Neuron (in vitro differentiated cells): ENCODE data around the gene LRIG1.
"Not testable (repeated sequence)": the region's sequence is repeated elsewhere in the genome, so short reads cannot be mapped to it uniquely, and the experiment has no call there.

Experiments
- H2AFZ ChIP-seq: one replicate; pipeline ENCODE4 v1.6.1; 2013; ENCODE audit warnings: low read depth, mild to moderate bottlenecking, inconsistent platforms, low read length, moderate library complexity
- H3K27me3 ChIP-seq: one replicate; pipeline ENCODE4 v1.6.1; 2013; ENCODE audit warnings: low read length; ENCODE audit not compliant: insufficient read depth
- H3K36me3 ChIP-seq: one replicate; pipeline ENCODE4 v1.6.1; 2013; ENCODE audit warnings: low read length; ENCODE audit not compliant: insufficient read depth
- H3K4me1 ChIP-seq: one replicate; pipeline ENCODE4 v1.6.1; 2013; ENCODE audit warnings: low read length; ENCODE audit not compliant: insufficient read depth
- H3K4me3 ChIP-seq: 2 replicates; pipeline ENCODE4 v1.5.1; 2013; ENCODE audit warnings: mild to moderate bottlenecking, low read length, moderate library complexity
- H3K9me3 ChIP-seq: one replicate; pipeline ENCODE4 v1.6.1; 2013; ENCODE audit warnings: low read length

LRIG1 gene

DNA sequence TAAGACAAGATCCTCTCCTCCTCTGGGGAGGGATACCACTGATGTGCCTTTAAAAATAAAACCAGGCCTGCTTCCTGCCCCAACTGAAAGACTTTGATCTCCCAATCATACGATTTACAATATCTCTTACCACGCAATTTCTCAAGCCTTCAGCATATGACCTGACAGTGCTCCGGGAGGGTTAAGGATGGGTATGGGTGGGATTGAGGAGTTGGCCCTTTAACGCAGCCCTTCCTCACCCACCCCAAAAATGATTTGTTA is 67.4 kb downstream of the LRIG1 start:
- no peak overlapping the region for H2AFZ ChIP-seq
- H3K4me3 ChIP-seq, result no peak overlapping the region
- peaks cover 47% of the 10 kb centered on the region for H3K36me3 ChIP-seq
- H3K9me3 ChIP-seq, result peaks cover 9% of the 10 kb centered on the region
- H3K4me1 ChIP-seq, result peaks cover 3% of the 10 kb centered on the region
- no peaks in the 10 kb centered on the region for H3K27me3 ChIP-seq

DNA sequence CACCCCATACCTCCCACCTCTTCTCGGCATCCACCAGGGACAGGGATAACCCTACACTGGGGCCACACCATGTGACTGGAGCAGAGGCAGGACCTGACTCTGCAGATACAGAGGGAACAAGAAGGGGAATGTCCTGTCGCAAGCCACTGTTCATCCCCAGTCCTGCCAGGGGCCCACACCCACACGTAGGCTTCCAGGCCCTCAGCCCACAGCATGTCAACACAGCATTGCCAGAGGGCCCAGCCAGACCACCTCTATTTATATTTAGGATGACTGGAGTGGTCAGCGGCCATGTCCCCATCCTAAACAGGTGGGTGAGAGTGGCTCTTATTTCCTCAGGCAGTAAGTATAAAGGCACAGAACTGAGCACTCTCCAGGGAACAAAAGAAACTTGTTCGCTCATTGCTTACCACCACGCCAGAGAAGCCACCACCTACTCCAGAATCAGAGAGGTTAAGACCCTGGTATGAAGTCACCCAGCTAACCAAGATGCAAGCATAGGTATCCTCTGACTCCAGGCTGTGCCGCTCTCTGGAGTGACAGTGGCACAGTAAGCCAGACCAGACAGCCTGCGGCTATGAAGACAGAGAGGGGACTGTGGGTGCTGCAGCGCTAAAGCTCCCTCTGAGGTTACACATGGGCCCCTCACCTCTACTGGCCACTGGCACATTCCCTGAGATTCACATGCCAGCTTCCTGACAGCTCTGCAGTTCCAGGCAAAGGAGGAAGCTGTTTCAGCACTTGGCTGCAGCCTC is 67.9 kb downstream of the LRIG1 start:
- H3K36me3 ChIP-seq, result peaks cover 44% of the 10 kb centered on the region
- H2AFZ ChIP-seq, result no peak overlapping the region
- H3K4me3 ChIP-seq, result no peak overlapping the region
- H3K9me3 ChIP-seq, result peaks cover 9% of the 10 kb centered on the region
- no peaks in the 10 kb centered on the region for H3K27me3 ChIP-seq
- H3K4me1 ChIP-seq, result peaks cover 3% of the 10 kb centered on the region

DNA sequence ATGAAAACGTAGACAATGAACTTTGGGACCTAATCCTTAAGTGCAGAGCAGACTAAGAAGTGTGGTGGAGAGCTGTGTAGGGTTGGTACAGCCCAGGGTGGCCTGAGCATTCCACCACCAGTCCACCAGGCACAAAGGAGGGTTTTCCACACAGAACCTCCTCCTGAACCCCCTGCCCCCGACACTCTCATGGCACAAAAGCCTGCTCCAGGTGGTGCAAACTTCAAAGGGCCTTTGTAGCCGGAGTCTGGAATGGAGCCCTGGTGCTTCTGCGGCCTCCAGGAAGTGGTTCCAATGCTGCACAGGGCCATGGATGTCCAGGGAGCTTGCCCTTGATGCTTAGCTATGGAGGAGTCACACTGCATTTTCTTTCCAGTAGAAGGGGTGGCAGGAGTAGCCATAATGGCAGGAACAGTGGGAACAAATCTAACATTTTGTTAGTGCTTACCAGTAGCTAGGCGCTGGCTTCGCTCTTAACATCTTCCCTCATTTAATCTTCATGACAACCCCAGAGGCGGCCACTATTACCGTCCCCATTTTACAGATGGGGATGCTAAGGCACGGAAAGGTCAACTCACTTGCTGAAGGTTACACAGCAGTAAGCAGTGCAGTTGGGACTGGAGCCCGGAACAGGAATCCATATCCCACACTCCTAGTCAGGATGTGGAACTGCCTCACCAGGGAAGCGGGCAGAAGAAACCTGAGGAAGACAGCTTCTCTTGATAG is 68.6 kb downstream of the LRIG1 start:
- Histone ChIP-seq H3K27me3 (no peaks in the 10 kb centered on the region), H3K4me1 (peaks cover 3% of the 10 kb centered on the region), H3K36me3 (peaks cover 39% of the 10 kb centered on the region), H2AFZ (no peak overlapping the region), H3K9me3 (peaks cover 9% of the 10 kb centered on the region), H3K4me3 (no peak overlapping the region)

DNA sequence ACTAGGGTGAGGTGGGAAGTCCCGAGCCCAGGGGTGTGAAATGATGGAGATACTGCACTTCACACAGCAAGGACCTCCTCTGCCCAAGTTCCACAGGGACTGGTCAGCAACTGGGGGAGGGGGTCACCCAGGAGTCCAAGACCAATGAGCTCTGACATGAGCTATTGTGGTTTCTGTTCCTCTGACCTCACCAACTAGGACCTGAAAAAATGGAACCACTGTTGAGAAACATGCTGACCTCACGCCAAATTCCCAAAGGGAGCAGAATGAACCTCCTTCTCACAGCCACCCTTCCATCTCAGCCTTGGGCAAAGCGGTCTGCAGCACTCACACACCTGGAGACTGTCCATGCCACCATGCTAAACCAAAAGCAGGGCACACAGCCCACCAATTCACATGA is 69.3 kb downstream of the LRIG1 start:
- no peak overlapping the region for H2AFZ ChIP-seq
- peaks cover 35% of the 10 kb centered on the region for H3K36me3 ChIP-seq

DNA sequence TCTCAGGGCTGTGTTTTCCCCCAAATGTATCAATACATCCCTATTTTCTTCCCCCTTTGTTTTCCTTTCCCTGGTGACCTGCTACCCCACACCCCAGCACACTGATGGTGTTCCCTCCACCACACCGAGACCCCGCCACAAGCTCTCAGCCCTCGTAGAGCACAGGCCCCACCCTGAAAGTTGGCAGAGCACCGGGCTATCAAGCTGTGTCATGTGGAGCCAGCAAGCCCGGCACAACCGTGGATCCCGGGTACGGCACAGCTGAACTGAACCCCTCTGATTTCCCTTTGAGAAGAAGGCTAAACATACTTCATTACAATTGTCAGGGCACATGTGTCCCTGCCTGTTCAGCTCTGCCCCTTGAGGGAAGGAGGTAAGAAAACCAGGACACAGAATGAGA is 69.9 kb downstream of the LRIG1 start:
- Histone ChIP-seq H3K36me3 (peaks cover 30% of the 10 kb centered on the region), H3K4me1 (peaks cover 3% of the 10 kb centered on the region), H3K9me3 (peaks cover 8% of the 10 kb centered on the region), H3K27me3 (no peaks in the 10 kb centered on the region), H2AFZ (no peak overlapping the region), H3K4me3 (no peak overlapping the region)

More for the DNA sequence above, 69.3 kb downstream of the LRIG1 start:
- Histone ChIP-seq H3K27me3 (no peaks in the 10 kb centered on the region), H3K4me3 (no peak overlapping the region), H3K4me1 (peaks cover 3% of the 10 kb centered on the region), H3K9me3 (peaks cover 9% of the 10 kb centered on the region)

DNA sequence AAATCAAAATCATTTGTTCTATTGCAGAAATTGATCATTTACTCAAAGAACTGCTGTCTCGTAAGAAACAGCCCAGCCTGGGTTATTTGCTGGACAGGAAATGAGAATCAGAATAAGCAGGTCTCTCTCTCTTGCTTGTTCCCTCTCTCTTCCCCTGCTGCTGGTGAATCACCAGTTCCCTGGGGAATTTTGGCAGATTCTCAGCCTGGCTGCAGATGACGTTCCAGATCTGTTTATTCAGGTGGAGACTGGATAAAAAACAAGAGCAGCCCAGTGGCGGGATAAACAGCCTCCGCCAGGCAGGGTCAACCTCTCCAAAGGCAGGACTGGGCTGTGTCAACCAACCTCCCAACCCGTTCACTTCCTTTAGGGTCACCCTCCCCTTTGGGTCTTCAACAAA is 72.1 kb downstream of the LRIG1 start:
- H2AFZ ChIP-seq, result no peak overlapping the region
- peaks cover 26% of the 10 kb centered on the region for H3K36me3 ChIP-seq
- peaks cover 13% of the 10 kb centered on the region for H3K9me3 ChIP-seq
- H3K4me1 ChIP-seq, result peaks cover 3% of the 10 kb centered on the region
- no peak overlapping the region for H3K4me3 ChIP-seq
- H3K27me3 ChIP-seq, result no peaks in the 10 kb centered on the region

DNA sequence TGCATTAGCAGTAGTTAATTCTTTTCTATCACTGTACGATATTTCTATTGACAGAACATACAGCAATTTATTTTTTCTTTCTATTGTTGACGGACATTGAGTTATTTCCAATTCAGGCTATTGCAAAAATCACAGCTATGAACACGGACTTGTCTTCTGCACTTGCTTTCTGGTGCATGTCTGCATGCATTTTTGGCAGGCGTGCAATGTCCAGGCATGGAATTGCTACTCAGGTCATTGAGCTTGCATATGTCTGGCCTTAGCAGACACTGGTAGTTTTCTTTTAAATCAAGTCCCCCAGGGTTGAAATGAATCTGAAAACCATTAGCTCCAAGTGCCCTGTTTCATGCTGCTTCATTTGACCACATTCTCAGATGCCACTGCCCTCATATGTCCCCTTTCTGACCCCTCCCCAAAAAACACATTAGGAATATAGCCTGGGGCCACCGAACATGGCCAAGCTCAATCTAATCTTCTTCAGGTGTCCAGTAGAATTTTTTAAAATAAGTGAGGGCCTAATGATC is 72.8 kb downstream of the LRIG1 start:
- Histone ChIP-seq H3K36me3 (peaks cover 24% of the 10 kb centered on the region), H2AFZ (no peak overlapping the region), H3K27me3 (no peaks in the 10 kb centered on the region), H3K4me3 (no peak overlapping the region), H3K4me1 (peaks cover 3% of the 10 kb centered on the region), H3K9me3 (peaks cover 17% of the 10 kb centered on the region)

DNA sequence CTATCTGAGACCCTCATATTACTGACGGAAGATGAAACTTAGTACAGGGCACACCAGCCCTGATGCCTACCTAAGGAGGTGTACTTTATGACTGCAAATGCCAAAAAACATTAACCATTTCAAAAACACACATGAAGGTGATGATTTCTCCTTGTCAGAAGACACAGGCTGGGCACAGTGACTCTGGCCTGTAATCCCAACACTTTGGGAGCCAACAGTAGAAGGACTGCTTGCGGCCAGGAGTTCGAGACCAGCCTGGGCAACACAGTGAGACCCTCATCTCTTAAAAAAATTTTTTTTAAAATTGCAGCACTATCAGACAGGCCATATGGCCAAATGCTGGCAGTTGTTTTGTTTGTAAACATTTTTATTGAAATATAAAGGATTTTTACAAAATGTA is 73.5 kb downstream of the LRIG1 start:
- Histone ChIP-seq H3K27me3 (no peaks in the 10 kb centered on the region), H3K36me3 (peaks cover 19% of the 10 kb centered on the region), H2AFZ (no peak overlapping the region), H3K9me3 (peaks cover 17% of the 10 kb centered on the region), H3K4me3 (no peak overlapping the region), H3K4me1 (peaks cover 3% of the 10 kb centered on the region)

DNA sequence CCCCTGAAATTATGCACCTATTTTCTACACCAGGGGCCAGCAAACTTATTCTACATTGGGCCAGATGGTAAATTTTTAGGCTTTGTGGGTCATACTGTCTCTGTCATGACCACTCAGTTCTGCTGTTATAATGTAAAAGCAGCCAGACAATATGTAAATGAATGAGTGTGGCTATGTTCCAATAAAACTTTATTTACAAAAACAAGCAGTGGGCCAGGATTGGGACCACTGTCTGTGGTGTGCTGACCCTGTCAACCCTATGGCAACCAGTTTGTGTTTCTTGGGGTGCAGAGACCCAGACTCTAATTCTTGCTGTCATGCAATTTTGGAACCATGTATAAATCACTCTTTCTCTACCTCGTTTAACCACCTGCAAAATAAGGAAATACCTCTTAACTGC is 74.7 kb downstream of the LRIG1 start:
- no peak overlapping the region for H2AFZ ChIP-seq
- no peaks in the 10 kb centered on the region for H3K27me3 ChIP-seq

DNA sequence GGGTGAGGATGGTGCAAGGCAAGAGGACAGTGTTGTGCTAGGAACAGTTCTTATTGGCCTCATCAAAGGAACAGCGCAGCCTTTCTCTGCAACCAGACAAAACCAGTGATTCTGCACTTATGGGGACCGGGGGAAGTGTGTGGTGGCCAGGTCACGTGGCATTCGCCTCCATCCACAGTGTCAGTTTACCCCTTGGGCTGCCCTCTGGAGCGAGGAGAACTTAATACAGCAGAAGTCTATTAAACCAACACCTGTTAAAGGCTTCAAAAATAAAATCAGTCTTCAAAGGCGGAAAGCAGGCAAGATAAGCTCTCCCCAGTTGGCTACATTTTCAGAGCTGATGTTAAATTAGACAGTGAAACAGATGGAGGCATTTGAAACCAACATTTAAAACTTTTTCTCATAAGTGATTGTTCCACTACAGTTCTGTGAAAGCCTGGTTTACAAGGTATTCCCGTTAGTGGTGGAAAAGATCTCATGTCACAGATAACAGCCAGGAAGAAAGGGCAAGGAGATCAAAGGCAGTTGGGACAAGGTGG is 75.2 kb downstream of the LRIG1 start:
- Histone ChIP-seq H3K27me3 (no peaks in the 10 kb centered on the region), H3K4me1 (peaks cover 3% of the 10 kb centered on the region), H3K4me3 (no peak overlapping the region), H2AFZ (no peak overlapping the region), H3K36me3 (peaks cover 11% of the 10 kb centered on the region), H3K9me3 (peaks cover 19% of the 10 kb centered on the region)

More for the DNA sequence above, 74.7 kb downstream of the LRIG1 start:
- Histone ChIP-seq H3K9me3 (peaks cover 19% of the 10 kb centered on the region), H3K4me1 (peaks cover 3% of the 10 kb centered on the region), H3K4me3 (no peak overlapping the region), H3K36me3 (peaks cover 7% of the 10 kb centered on the region)

DNA sequence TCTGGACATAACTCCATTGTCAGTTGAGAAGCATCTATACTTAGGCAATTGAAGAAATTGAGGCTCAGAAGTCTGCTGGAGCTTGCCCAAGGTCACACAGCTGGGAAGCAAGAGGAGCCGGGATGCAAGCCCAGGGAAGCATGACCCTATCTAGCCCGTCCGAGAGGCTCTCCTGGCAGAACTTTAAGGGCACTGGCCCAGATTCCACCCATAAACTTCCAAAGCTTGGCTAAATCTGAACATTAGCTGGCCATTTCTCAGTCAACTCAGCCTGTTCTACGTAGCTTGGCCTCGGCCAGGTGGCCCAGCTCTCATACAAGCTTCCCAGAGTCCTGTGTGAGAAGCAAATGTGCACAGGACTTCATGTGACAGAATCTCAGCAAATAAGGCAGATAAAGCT is 75.8 kb downstream of the LRIG1 start:
- H3K27me3 ChIP-seq, result no peaks in the 10 kb centered on the region
- H3K4me1 ChIP-seq, result peaks cover 3% of the 10 kb centered on the region
- peaks cover 15% of the 10 kb centered on the region for H3K36me3 ChIP-seq
- no peak overlapping the region for H3K4me3 ChIP-seq
- no peak overlapping the region for H2AFZ ChIP-seq
- peaks cover 20% of the 10 kb centered on the region for H3K9me3 ChIP-seq

DNA sequence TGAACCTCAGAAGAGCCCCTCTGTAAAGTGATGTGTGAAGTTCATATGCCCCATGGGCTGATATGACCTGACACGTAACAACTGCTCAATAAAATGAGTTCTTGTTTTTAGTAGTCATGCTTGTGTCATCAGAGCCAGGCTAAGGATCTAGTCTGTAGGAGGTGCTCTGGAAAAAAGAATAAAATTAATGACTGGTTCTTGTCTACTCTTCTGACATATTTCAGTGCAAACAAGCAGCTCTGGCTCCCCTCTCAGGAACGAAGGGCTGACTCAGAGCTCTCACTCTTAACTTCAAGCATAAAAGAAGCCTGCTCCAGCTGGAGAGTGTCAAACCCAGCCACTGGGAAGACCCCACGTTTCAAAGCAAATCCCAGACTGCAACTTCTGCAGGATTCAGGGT is 77.0 kb downstream of the LRIG1 start:
- Histone ChIP-seq H3K9me3 (peaks cover 21% of the 10 kb centered on the region), H3K36me3 (peaks cover 15% of the 10 kb centered on the region), H3K4me1 (peaks cover 9% of the 10 kb centered on the region), H3K27me3 (no peaks in the 10 kb centered on the region), H3K4me3 (no peak overlapping the region), H2AFZ (no peak overlapping the region)

DNA sequence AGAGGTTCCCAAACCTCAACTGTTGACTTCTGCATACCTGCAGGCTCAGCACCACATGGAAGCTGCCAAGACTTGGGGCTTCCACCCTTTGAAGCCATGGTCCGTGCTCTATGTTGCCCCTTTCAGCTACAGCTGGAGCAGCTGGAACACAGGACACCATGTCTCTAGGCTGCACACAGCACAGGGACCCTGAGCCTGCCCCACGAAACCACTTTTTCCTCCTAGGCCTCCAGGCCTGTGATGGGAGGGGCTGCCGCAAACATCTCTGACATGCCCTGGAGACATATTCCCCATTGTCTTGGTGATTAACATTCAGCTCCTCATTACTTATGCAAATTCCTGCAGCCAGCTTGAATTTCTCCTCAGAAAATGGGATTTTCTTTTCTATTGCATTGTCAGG is 78.9 kb downstream of the LRIG1 start:
- Histone ChIP-seq H3K36me3 (peaks cover 17% of the 10 kb centered on the region), H3K4me1 (peaks cover 22% of the 10 kb centered on the region), H3K9me3 (peaks cover 21% of the 10 kb centered on the region)
- not testable (repeated sequence) for H2AFZ ChIP-seq, H3K27me3 ChIP-seq, H3K4me3 ChIP-seq
